GM08714 (cell line): ENCODE results near the gene OBSCN.
"Not testable (repeated sequence)": the region's sequence is repeated elsewhere in the genome, so short reads cannot be mapped to it uniquely, and the experiment has no call there.

ENCODE experiments used
- H3K4me3 ChIP-seq: fragments of 200-500 bp; sonication (Bioruptor generic); 2 replicates; pipeline ENCODE4 v1.5.1; 2014; ENCODE audit warnings: mild to moderate bottlenecking, low read length, inconsistent platforms
- ZNF274 ChIP-seq: IDR thresholded peaks from 2 replicates; pipeline ENCODE4 v1.6.1; 2012; ENCODE audit warnings: mild to moderate bottlenecking, low read depth, low read length

OBSCN gene

DNA sequence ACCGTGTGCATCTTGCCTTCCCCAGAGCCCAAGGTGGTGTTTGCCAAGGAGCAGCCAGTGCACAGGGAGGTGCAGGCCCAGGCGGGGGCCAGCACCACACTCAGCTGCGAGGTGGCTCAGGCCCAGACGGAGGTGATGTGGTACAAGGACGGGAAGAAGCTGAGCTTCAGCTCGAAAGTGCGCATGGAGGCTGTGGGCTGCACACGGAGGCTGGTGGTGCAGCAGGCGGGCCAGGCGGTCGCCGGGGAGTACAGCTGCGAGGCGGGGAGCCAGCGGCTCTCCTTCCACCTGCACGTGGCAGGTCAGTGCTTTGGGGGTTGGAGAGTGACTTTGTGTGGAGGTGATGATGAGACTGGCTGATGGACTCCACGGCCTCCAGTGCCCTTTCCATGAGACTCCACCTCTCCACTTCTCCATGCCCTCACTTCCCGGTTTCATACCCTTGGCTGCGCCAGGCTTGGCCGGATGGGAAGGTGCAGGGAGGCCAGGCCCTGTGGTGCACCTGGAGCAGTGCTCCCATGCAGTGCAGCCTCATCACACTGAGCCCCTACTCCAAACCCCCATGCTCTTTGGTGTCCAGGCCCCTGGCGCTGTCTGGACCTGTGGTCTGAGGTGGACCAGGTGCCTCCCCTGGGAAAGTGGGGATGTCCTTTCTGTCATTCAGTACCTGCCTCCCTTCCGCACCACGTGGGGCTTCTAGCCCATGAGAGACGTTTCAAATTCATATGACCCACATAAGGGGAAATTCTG lies 49.0 kb downstream of the OBSCN start:
- no peak for TF ChIP-seq ZNF274
- no peak overlapping the region for H3K4me3 ChIP-seq

DNA sequence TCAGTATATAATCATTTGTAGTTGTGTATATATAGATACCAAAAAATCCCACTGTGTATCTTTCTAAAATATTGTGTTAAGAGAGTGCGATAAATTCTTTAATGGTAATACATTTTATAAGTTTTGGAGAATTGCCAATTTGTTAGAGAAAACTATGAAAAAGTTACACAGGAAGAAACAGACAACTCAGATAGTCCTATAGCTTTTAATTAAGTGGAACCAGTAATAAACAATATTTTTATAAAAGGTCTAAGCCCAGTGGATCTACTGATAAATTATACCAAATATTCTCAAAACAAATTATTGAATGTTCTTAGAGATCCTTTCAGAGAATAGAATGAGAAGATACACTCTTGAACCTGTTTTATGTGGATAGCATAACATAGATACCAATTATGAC lies 50.6 kb downstream of the OBSCN start:
- no peak for TF ChIP-seq ZNF274
- no peak overlapping the region for H3K4me3 ChIP-seq

DNA sequence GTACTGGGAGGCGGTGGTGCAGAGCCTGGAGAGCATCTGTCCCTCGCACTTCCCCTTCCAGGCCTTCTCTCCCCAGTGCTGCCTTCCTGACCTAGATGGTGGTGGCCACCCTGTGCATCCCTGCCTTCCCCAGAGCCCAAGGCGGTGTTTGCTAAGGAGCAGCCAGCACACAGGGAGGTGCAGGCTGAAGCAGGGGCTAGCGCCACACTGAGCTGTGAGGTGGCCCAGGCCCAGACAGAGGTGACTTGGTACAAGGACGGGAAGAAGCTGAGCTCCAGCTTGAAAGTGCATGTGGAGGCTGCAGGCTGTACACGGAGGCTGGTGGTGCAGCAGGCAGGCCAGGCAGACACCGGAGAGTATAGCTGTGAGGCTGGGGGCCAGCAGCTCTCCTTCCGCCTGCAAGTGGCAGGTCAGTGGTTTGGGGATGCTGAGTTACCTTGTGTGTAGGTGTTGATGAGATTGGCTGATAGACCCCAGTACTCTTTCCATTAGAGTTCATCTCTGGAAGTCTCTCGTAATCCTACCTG lies 51.6 kb downstream of the OBSCN start:
- no peak for TF ChIP-seq ZNF274
- H3K4me3 ChIP-seq = no peak overlapping the region

DNA sequence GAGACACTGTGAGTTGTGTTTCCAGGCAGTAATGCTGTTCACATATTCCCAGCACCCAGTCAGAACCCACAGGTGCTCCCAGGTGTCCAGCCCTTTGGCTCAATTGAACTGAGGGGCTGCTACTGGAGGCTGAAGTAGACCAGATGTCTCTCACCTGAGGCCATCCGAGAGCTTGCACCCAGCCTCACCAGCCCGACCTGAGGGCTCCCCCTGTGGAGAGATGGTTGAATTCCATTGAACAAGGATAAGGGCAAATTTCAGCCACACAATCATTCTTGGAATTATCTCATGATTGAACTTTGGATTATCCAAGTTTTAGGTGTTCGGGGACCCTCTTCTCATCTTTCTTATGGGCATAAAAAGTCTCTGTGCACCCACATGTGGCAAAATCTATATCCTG lies 52.1 kb downstream of the OBSCN start:
- no peak overlapping the region for H3K4me3 ChIP-seq
- no peak for TF ChIP-seq ZNF274

DNA sequence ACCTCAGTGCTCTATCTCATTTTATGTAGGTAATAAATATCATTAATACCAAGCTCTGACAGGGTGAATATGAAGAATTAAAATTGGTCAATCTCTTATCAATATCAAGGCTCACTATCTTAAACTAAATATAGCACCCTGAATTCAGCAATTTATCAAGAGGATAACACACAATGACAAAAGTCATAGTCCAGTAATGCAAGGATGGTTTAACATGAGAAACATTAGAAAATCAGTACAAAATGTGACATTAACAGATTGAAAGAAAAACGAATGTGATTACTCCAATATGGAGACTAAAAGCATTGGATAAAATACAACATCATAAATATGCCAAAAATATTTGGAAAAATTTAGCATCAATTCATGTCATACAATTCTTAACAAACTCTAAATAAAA lies 53.9 kb downstream of the OBSCN start:
- H3K4me3 ChIP-seq = no peak overlapping the region
- TF ChIP-seq ZNF274 = no peak

DNA sequence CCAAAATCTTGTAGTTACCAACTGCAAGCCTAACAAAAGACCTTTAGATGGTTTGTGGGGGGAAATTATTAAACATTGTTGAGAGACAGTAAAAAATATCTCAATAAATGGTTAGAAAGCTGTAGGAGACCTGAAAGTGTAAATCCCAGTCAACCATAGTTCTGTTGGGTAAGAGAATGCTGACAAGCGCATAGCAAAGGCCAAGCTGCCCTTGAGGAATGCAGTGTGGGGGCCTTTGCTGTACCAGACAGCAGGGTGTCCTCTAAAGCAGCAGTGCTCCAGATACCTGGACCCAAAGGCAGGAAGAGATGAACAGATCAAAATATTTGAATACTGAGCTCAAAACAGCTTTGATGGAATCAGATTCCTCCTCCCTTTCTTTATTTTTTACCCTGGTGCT lies 54.6 kb downstream of the OBSCN start:
- H3K4me3 ChIP-seq = no peak overlapping the region
- no peak for TF ChIP-seq ZNF274

DNA sequence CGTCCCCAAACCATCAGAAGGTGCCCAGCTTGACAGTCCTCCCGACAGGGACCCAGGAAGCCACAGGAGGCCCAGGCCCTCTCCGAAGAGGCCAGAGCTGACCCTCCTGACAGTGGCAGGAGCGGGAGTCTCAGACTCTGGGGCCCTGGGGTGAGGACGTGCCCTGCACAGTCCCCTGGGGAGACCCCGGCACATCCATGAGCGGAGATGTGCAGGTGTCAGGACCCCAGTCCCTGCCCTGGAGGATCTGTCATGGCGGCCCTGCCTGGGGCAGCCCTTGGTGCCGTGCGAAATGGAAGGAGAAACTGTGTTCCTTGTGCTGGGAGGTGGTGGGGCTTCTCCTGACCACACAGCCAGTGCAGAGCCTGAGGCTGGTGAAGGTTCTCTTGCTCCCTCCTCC lies 55.8 kb downstream of the OBSCN start:
- H3K4me3 ChIP-seq = no peak overlapping the region

DNA sequence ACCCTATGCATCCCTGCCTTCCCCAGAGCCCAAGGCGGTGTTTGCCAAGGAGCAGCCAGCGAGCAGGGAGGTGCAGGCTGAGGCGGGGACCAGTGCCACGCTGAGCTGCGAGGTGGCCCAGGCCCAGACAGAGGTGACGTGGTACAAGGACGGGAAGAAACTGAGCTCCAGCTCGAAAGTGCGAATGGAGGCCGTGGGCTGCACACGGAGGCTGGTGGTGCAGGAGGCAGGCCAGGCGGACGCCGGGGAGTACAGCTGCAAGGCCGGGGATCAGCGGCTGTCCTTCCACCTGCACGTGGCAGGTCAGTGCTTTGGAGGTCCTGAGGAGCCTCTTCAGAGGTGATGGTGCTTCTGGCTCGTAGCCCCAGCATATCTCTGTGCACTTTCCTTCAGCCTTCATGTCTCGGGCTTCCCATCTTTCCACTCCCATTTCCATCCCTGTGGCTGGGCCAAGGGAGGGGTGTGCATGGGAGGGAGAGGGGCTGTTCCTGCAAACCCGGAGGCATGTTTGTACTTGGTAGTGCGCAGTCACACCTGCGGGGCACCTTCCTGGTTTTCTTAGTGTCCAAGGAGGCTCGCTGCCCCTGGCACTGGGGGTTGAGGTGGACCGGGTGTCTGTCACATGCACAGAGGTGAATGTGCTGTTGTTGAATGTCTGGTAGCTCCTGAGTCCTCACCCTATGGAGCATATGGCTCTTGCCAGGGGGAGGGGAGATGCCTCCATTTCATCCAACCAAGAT lies 56.4 kb downstream of the OBSCN start:
- no peak for TF ChIP-seq ZNF274
- H3K4me3 ChIP-seq = no peak overlapping the region

More for the DNA sequence above, 55.8 kb downstream of the OBSCN start:
- no peak for TF ChIP-seq ZNF274

DNA sequence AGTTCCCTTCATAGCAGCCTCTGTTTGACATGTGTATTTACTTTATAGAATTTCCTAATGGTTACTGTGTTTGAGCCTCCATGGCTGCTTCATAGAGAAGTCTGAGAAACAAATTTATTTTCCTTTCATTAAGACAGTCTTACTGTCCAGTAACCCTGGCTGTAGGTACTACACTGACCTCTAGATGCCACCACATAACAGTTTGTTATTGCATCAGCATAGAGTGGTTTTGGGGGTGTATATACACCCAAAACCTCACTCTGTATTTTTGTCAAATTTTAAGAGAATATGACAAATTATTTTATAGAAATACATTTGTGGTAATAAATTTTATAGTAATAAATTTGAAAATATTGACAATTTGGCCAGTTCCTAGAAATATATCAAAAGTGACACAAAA lies 57.3 kb downstream of the OBSCN start:
- no peak for TF ChIP-seq ZNF274
- H3K4me3 ChIP-seq = no peak overlapping the region

DNA sequence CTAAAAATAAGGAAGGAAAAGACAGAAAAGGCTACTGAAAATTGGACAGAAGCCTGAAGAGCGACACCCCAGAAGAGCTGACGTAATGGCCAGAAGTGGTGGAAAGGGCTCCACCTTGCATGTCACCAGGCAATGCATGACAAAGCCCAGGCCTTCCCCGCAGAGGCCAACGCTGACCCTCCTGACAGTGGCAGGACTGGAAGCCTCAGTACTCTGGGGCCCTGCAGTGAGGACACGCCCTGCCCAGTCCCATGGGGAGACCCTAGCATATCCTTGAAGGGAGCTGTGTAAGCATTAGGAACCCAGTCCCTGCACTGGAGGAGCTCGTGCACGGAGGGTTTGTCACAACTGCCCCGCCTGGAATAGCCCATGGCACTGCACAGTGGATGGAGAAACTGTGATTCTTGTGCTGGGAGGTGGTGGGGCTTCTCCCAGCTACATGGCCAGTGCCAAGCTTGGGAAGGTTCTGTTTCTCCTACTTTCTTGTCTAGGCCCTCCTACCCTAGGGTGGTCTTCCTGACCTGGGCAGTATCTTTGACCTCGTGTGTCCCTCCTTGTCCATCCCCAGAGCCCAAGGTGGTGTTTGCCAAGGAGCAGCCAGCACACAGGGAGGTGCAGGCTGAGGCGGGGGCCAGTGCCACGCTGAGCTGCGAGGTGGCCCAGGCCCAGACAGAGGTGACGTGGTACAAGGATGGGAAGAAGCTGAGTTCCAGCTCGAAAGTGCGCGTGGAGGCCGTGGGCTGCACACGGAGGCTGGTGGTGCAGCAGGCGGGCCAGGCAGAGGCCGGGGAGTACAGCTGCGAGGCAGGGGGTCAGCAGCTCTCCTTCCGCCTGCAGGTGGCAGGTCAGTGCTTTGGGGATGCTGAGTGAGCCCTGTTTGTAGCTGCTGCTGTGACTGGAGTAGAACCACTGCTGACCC lies 60.4 kb downstream of the OBSCN start:
- TF ChIP-seq ZNF274 = no peak

DNA sequence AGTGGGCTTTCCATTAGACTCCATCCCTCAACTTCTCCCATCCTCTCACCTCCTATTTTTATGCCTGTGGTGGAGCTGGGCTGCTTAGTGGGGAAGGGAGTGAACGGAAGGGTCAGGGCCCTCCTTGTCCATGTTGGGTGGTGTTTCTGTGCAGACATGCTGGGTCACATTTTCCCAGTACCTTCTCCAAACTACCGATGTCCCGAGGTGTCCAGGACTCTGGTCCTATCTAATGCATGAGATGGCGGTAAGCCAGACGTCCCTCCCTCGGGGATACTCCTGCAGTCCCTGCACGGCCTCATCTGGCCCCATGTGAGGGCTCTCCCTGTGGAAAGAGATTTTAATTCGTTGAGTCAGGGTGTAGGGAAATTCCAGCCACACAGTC lies 61.0 kb downstream of the OBSCN start:
- TF ChIP-seq ZNF274 = no peak
- no peak overlapping the region for H3K4me3 ChIP-seq

More for the DNA sequence above, 60.4 kb downstream of the OBSCN start:
- no peak overlapping the region for H3K4me3 ChIP-seq

DNA sequence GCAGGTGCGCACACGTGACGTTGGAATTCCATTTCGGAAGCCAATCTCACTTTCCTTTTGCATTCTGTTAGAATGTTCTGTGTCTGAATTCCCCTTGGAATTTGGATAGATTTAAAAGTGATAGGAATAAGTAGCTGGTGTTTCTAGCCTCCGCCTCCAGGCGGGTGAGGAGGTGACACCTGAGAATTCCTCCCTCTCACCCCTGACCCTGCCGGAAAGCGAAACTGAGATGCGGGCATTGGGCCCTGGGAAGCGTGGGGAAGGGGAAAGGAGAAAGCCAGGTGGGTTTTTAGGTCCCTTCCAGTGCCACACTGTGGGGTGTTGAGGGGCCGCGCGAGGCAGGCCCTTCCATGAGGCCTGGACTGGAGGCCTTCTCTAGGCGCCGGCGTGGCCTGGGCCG lies 61.6 kb downstream of the OBSCN start:
- H3K4me3 ChIP-seq = not testable (repeated sequence)

DNA sequence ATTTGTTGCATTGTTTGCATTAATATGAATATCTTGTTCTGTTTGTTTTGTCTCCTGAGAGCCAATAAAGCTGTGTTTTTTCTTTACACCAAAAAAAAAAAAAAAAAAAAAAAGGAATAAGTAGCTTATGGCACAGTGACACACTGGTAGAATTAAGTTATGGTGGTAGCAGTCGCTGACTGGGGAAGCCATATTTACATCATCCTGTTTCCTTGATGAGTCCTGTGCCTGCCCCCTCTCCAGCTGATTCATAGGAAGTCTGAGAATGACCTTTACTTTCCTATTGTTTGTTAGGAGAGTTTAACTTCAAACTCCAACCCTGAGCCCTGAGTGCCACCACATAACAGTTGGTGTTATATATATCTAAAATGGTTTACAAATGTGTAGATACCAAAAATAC lies 62.2 kb downstream of the OBSCN start:
- TF ChIP-seq ZNF274 = no peak
- H3K4me3 ChIP-seq = no peak overlapping the region

DNA sequence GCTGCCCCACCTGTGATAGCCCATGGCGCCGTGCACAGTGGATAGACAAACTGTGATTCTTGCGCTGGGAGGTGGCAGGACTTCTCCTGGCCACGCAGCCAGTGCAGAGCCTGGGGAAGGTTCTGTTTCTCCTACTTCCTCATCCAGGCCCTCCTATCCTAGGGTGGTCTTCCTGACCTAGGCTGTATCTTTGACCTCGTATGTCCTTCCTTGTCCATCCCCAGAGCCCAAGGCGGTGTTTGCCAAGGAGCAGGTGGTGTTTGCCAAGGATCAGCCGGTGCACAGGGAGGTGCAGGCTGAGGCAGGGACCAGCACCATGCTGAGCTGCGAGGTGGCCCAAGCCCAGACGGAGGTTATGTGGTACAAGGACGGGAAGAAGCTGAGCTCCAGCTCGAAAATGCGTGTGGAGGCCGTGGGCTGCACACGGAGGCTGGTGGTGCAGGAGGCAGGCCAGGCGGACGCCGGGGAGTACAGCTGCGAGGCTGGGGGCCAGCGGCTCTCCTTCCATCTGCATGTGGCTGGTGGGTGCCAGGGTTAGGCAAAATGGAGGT lies 63.9 kb downstream of the OBSCN start:
- no peak for TF ChIP-seq ZNF274
- H3K4me3 ChIP-seq = no peak overlapping the region
